ENCODE results near the gene FRMD4A. TPM values are rescaled to one million over a fixed set of nuclear protein-coding genes. Genes with fewer than 3 reads are reported as not detected.

Gene FRMD4A
- total RNA-seq, 4 donors from 2014 or later, result 4.0 to 12.7 (median 5.6) TPM

- Histone ChIP-seq H3K4me1 (no peaks in the 10 kb centered on the region), H3K27ac (no peak overlapping the region), H3K9me3 (no peaks in the 10 kb centered on the region), H3K27me3 (no peaks in the 10 kb centered on the region), H3K4me3 (no peak overlapping the region), H3K36me3 (no peaks in the 10 kb centered on the region)
- WGBS, 2 donors (ENCODE audit: low coverage in 1 of 2), result 92 to 95% methylated on average over 4 of the region's 4 CpGs
- in situ Hi-C loops (cut with MboI; ENCODE audit: low pct_ligation_motif_present in 1 of 4, low pct_unique_long_range_greater_than_20kb in 1 of 4, low sequenced_read_pairs in 3 of 4) (no loop called here), intact Hi-C loops (cut with DNase I; ENCODE audit: low total_unique reads) (no loop called here)
- no peak for DNase-seq
- TF ChIP-seq POLR2AphosphoS5 (IDR thresholded peaks at IDR 0.05) (no peak), CTCF (IDR thresholded peaks at IDR 0.05) (no peak), EP300 (IDR thresholded peaks at IDR 0.05; ENCODE audit: low read depth) (no peak), POLR2A (IDR thresholded peaks at IDR 0.05) (no peak)
Measured at GRCh38 chr10:14265709-14266108, 65.0 kb downstream of the FRMD4A start.

GRCh38 chr10:14262836-14263425 is 67.8 kb downstream of the FRMD4A start:
- TF ChIP-seq EP300 (IDR thresholded peaks at IDR 0.05; ENCODE audit: low read depth) (no peak), POLR2A (IDR thresholded peaks at IDR 0.05) (no peak), POLR2AphosphoS5 (IDR thresholded peaks at IDR 0.05) (no peak), CTCF (IDR thresholded peaks at IDR 0.05) (no peak)
- no peak for DNase-seq
- Histone ChIP-seq H3K4me3 (no peak overlapping the region), H3K4me1 (peaks cover 0 to 5% (median 0%) of the 10 kb centered on the region in 4 donors), H3K27me3 (no peaks in the 10 kb centered on the region), H3K36me3 (no peaks in the 10 kb centered on the region), H3K27ac (peak overlapping the region in 2 of 4 donors; percentile 2 to 34), H3K9me3 (no peaks in the 10 kb centered on the region)
- intact Hi-C loops (cut with DNase I; ENCODE audit: low total_unique reads) (no loop called here), in situ Hi-C loops (cut with MboI; ENCODE audit: low pct_ligation_motif_present in 1 of 4, low pct_unique_long_range_greater_than_20kb in 1 of 4, low sequenced_read_pairs in 3 of 4) (no loop called here)
- 35 to 64% methylated on average over 8 to 15 of the region's 15 CpGs for WGBS, 2 donors (ENCODE audit: low coverage in 1 of 2)

- Histone ChIP-seq H3K9me3 (no peaks in the 10 kb centered on the region), H3K4me3 (no peak overlapping the region), H3K27ac (no peak overlapping the region), H3K27me3 (no peaks in the 10 kb centered on the region), H3K36me3 (no peaks in the 10 kb centered on the region), H3K4me1 (peaks cover 0 to 5% (median 0%) of the 10 kb centered on the region in 4 donors)
- TF ChIP-seq EP300 (IDR thresholded peaks at IDR 0.05; ENCODE audit: low read depth), result no peak
- TF ChIP-seq POLR2A (IDR thresholded peaks at IDR 0.05), result no peak
- no peak for TF ChIP-seq POLR2AphosphoS5 (IDR thresholded peaks at IDR 0.05)
- no peak for TF ChIP-seq CTCF (IDR thresholded peaks at IDR 0.05)
- intact Hi-C loops (cut with DNase I; ENCODE audit: low total_unique reads) (no loop called here), in situ Hi-C loops (cut with MboI; ENCODE audit: low pct_ligation_motif_present in 1 of 4, low pct_unique_long_range_greater_than_20kb in 1 of 4, low sequenced_read_pairs in 3 of 4) (no loop called here)
- WGBS, 2 donors (ENCODE audit: low coverage in 1 of 2), result 70 to 76% methylated on average over 2 of the region's 2 CpGs
- no peak for DNase-seq
Measured at GRCh38 chr10:14261336-14261735, 69.4 kb downstream of the FRMD4A start.

- DNase-seq, result no peak
- Histone ChIP-seq H3K4me3 (no peak overlapping the region), H3K4me1 (peaks cover 0 to 5% (median 0%) of the 10 kb centered on the region in 4 donors), H3K36me3 (no peaks in the 10 kb centered on the region), H3K27ac (no peak overlapping the region), H3K9me3 (no peaks in the 10 kb centered on the region), H3K27me3 (peaks cover 5% of the 10 kb centered on the region)
- in situ Hi-C loops (cut with MboI; ENCODE audit: low pct_ligation_motif_present in 1 of 4, low pct_unique_long_range_greater_than_20kb in 1 of 4, low sequenced_read_pairs in 3 of 4) (no loop called here), intact Hi-C loops (cut with DNase I; ENCODE audit: low total_unique reads) (no loop called here)
- TF ChIP-seq CTCF (IDR thresholded peaks at IDR 0.05), result no peak
- no peak for TF ChIP-seq EP300 (IDR thresholded peaks at IDR 0.05; ENCODE audit: low read depth)
- peak in 2 of 3 donors; percentile 52 to 55 for TF ChIP-seq POLR2AphosphoS5 (IDR thresholded peaks at IDR 0.05)
- WGBS, 2 donors (ENCODE audit: low coverage in 1 of 2), result 31 to 47% methylated on average over 3 to 7 of the region's 7 CpGs
Measured at GRCh38 chr10:14259696-14260566, 70.8 kb downstream of the FRMD4A start.
